Measurements from ENCODE around the gene CD3D. TPM values are rescaled to one million over a fixed set of nuclear protein-coding genes. Genes with fewer than 3 reads are reported as not detected.

Gene CD3D
- polyA plus RNA-seq, 1 donor from 2014 or later: not detected

- no peaks in the 10 kb centered on the region for H4K20me1 ChIP-seq (ENCODE audit: insufficient read depth)
- H3K9me2 ChIP-seq (ENCODE audit: insufficient read depth, low read length): no peaks in the 10 kb centered on the region
- H2AFZ ChIP-seq (ENCODE audit: low read depth, low read length): no peak overlapping the region
- no peak overlapping the region for H3K27ac ChIP-seq (ENCODE audit: low read length)
- H3K9ac ChIP-seq (ENCODE audit: low read length): no peak overlapping the region
- H3K9me3 ChIP-seq (ENCODE audit: low read length): no peaks in the 10 kb centered on the region
- no peaks in the 10 kb centered on the region for H3F3A ChIP-seq (ENCODE audit: insufficient read depth, low read length, poor library complexity, severe bottlenecking)
- H3K36me3 ChIP-seq (ENCODE audit: insufficient read depth, low read length): no peaks in the 10 kb centered on the region
- TF ChIP-seq SMC3 (conservative IDR thresholded peaks at IDR 0.05; ENCODE audit: poor library complexity): no peak
- TF ChIP-seq MXI1 (conservative IDR thresholded peaks at IDR 0.05; ENCODE audit: poor library complexity, severe bottlenecking): no peak
- TF ChIP-seq EP300 (conservative IDR thresholded peaks at IDR 0.05; ENCODE audit: poor library complexity, severe bottlenecking): no peak
- no peak for TF ChIP-seq EZH2 (IDR thresholded peaks at IDR 0.05; ENCODE audit: borderline replicate concordance, insufficient read depth, low read length, poor library complexity, severe bottlenecking)
- TF ChIP-seq CTCF (IDR thresholded peaks at IDR 0.05; ENCODE audit: poor library complexity, severe bottlenecking): no peak
- no peak for TF ChIP-seq POLR2AphosphoS5 (IDR thresholded peaks at IDR 0.05)
- no peak for TF ChIP-seq TAF1 (IDR thresholded peaks at IDR 0.05; ENCODE audit: low read depth)
- no peaks in the 10 kb centered on the region for H3K27me3 ChIP-seq (ENCODE audit: insufficient read depth, low read depth, low read length)
- no peak overlapping the region for H3K4me3 ChIP-seq (ENCODE audit: low read length)
- no peak overlapping the region for H3K4me2 ChIP-seq (ENCODE audit: low read length)
- no peaks in the 10 kb centered on the region for H3K79me2 ChIP-seq (replicated peaks; ENCODE audit: insufficient read depth, low read length)
Measured at GRCh38 chr11:118314988-118315411, 27.5 kb downstream of the CD3D start.

- no peaks in the 10 kb centered on the region for H4K20me1 ChIP-seq (ENCODE audit: insufficient read depth)
- no peak overlapping the region for H3K4me2 ChIP-seq (ENCODE audit: low read length)
- no peaks in the 10 kb centered on the region for H3K9me3 ChIP-seq (ENCODE audit: low read length)
- no peak overlapping the region for H3K27ac ChIP-seq (ENCODE audit: low read length)
- no peaks in the 10 kb centered on the region for H3K9me2 ChIP-seq (ENCODE audit: insufficient read depth, low read length)
- no peaks in the 10 kb centered on the region for H3F3A ChIP-seq (ENCODE audit: insufficient read depth, low read length, poor library complexity, severe bottlenecking)
- no peaks in the 10 kb centered on the region for H3K36me3 ChIP-seq (ENCODE audit: insufficient read depth, low read length)
- no peak overlapping the region for H3K9ac ChIP-seq (ENCODE audit: low read length)
- H3K27me3 ChIP-seq (ENCODE audit: insufficient read depth, low read depth, low read length): no peaks in the 10 kb centered on the region
- TF ChIP-seq CTCF (IDR thresholded peaks at IDR 0.05; ENCODE audit: poor library complexity, severe bottlenecking) (no peak), RAD21 (conservative IDR thresholded peaks at IDR 0.05) (no peak), TAF1 (IDR thresholded peaks at IDR 0.05; ENCODE audit: low read depth) (no peak), MXI1 (conservative IDR thresholded peaks at IDR 0.05; ENCODE audit: poor library complexity, severe bottlenecking) (no peak), POLR2AphosphoS5 (IDR thresholded peaks at IDR 0.05) (no peak), EZH2 (IDR thresholded peaks at IDR 0.05; ENCODE audit: borderline replicate concordance, insufficient read depth, low read length, poor library complexity, severe bottlenecking) (no peak), EP300 (conservative IDR thresholded peaks at IDR 0.05; ENCODE audit: poor library complexity, severe bottlenecking) (no peak), SMC3 (conservative IDR thresholded peaks at IDR 0.05; ENCODE audit: poor library complexity) (no peak), REST (IDR thresholded peaks at IDR 0.05; ENCODE audit: borderline replicate concordance) (no peak)
- H3K4me3 ChIP-seq (ENCODE audit: low read length): no peak overlapping the region
- H2AFZ ChIP-seq (ENCODE audit: low read depth, low read length): no peak overlapping the region
- H3K79me2 ChIP-seq (replicated peaks; ENCODE audit: insufficient read depth, low read length): no peaks in the 10 kb centered on the region
Measured at GRCh38 chr11:118313242-118313641, 29.3 kb downstream of the CD3D start.
